ENCODE results near the gene GLIS1.

The GLIS1 gene

DNA sequence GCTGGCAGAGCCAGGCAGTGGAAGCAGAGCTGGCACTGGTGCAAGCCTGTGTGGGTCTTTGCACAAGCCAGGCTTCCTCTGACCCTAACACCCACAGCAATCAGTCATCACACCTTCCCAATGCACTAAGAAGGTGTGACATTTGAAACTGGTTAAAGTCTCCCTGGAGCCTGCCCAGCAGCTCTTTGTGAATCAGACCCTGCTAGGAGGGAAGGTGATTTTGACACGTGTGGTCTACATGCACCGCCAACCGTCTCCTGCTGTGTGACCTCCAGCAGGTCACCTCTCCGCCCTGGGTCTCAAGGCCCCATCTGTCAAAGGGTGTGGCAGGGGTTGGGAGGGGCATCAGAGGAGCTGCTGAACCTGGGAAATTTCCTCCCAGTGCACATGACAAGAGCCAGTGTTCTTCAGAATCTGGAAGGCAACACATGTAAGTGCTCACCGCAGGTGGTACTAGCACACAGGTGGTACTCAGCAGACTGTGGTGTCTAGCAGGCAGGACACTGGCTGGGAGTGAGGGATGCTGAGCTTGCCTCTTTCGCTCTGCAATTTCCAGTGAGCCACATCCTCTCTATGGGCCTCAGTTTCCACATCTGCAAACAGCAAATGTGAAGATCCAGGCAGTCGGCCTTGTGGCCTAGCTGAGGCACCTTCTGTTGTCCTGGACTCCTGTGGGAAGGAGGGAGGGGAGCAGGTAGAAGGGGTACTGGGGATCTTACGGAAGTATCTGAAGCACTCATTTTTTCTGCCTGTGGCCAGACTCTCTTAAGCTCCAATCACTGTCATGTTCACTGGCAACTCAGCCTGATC is 156.5 kb downstream of the GLIS1 start:
- no peak for DNase-seq (ENCODE audit: low read depth, low spot score)

GRCh38 chr1:53581476-53581875 is 157.5 kb downstream of the GLIS1 start:
- DNase-seq (ENCODE audit: low read depth, low spot score): no peak

- no peak for DNase-seq (ENCODE audit: low read depth, low spot score)
Observed at GRCh38 chr1:53580739-53581475, 158.1 kb downstream of the GLIS1 start.

- no peak for DNase-seq (ENCODE audit: low read depth, low spot score)
Observed at GRCh38 chr1:53580009-53580400, 159.0 kb downstream of the GLIS1 start.

DNA sequence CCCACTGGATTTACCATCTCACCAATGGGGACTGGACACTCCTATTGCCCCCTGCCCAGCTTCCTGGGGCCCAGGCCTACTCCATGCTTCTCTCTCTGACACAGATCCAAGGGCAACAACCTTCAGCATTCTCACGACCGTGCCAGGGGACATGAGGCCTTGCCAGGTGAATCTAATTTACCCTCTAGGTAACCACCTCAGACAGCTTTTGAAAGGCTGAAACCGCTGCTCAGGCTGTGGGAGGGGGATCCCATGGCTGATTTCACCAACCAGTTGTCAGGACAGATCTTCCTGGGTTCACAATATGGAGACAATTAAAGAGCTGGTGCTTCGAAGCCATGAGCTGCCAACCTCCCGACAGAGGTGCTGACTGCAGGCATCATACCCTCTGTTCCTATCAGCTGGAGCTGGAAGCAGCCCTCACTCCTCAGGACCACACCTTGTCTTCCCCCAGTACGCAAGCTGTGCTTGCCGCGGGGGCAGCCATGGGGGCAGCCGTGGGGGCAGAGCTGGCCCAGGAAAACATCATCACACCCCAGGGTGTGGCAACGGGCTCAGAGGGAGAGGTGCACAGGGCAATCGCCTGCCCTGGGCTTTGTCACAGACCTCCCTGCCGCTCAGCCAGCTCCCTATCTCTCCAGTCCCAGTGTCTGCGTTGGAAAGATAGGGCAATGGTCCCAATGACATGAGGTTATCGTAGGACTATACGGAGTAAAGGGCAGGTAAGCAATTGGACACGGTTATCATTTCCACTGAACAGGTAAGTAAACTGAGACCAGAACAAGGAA is 159.5 kb downstream of the GLIS1 start:
- no peak for DNase-seq (ENCODE audit: low read depth, low spot score)

GRCh38 chr1:53578358-53578757 is 160.6 kb downstream of the GLIS1 start:
- DNase-seq (ENCODE audit: low read depth, low spot score): no peak

GRCh38 chr1:53577761-53578100 is 161.2 kb downstream of the GLIS1 start:
- DNase-seq (ENCODE audit: low read depth, low spot score): no peak

- DNase-seq (ENCODE audit: low read depth, low spot score): no peak
Observed at GRCh38 chr1:53576866-53577760, 161.9 kb downstream of the GLIS1 start.

DNA sequence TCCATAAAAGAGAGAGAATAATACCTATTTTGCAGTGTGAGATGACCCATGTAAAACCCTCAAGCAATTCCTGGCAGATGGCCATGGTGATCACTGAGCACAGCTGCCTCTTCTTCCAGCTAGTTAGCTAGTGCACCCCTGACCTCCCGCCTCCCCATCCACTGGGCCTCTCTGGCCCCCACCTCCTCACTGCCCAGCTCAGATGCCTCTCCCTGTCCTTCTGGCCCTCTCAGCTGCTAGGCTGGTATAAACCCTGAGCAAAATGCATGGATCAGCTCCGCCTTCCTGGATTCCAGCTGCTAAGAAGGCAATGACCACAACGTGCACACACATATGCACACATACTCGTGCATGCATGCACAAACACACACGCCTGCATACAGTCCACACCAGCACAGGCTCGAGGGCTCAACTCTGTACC is 162.6 kb downstream of the GLIS1 start:
- DNase-seq (ENCODE audit: low read depth, low spot score): no peak

DNA sequence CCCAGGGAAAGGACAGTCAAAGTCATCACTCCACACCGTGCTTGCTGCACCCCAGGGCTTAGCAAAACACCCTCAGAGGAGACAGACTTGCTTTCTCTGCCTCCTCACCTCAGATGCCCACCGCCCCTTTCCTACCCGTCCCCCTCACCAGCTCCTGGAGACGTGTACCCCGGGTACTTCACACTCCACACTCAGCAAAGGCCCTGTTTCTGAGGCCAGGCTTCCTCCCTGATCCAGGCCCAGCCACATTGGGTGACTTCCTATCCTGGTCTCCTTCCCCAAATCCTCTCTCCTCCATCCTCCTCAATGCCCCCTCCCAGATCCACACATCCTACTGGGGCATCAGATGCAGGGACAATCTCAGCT is 163.0 kb downstream of the GLIS1 start:
- no peak for DNase-seq (ENCODE audit: low read depth, low spot score)

DNA sequence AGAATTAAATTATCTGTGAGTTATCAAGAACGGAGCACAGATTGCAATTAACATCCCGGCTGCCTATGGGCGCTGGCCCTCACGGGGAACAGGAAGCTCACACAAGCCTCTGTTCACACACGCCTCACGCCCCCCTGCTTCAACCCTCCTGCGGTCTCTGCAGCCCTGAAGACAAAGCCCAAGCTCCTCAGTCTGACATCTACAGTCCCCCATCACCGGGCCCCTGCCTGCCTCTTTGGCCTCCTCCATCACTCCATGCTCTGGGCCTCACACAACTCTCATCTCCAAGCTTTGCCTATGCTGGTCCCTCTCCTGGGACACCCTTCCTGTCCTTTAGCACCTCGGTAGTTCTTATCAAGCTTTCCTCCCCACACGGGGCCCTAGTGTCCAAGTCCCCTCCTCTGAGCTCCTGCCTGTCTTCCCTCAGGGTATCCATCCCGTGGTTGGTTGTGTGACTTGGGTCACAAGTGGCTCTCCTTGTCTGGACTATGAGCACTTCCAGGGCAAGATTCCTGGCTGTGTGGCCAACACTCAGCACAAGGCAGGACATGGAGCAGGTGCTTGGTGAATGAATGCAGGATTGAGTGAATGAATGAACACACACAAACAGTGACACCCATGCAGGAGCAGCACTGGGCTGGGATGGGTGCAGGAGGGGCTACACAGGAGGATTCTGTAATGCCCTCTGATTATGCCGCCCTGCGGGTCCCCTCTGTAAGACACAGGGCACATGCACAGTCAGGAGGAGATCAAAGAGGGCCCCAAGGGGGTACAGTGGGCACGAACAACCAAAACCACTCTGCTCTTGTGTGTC is 163.6 kb downstream of the GLIS1 start:
- DNase-seq (ENCODE audit: low read depth, low spot score): no peak

DNA sequence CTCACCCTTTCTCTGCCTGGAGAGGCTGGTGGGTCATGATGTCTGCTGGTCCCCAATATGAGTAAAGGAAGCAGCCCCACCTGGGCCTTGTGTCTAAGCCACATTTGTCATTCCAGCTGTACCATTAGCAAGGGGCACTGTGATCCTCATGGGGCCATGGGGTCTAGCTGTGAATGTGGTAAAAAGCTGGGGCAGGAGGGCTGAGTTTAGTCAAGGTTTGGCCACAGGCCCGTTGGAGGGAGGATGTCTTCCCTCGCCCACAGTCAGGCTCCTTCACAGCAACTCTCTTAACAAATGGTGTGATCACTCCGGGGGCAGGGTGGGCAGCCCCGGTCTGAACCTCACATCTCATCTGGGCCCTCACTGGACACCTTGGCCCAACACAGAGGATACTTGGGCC is 164.3 kb downstream of the GLIS1 start:
- no peak for DNase-seq (ENCODE audit: low read depth, low spot score)

DNA sequence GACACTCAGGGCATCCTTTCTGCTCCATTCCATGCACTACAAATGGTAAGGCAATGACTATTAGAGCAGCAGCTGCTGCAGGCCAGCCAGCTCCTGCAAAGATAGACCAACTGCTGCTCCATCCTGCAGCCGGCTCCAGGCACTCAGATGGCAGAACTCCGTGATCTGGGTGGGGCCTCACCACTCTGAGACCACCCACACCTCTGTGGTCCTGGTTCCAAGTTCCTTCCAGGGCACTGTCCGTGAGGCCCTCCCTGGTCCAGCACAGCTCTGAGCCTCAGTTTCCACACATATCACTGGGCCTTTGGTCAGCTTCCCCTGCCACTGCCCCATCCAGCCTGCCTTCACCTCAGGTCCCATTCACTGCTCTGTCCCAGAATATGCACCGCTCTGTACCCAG is 165.0 kb downstream of the GLIS1 start:
- DNase-seq (ENCODE audit: low read depth, low spot score): no peak

DNA sequence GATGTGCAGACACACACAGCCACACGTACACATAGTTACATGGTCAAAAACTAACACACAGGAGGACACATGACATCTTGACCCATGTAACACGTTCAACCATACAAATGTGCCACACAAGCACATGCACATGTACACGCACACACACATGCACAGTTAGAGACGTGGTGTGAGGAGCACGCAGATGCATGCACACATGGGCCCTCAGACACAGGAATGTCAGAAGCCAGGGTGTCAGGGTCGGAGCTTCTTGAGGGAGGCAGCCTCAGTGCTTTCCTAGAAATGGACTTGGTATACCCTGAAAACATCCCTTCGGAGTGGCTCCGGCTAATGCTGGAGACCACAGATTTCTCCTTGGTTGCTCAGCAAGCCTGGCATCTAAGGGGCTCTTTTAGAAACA is 165.4 kb downstream of the GLIS1 start:
- no peak for DNase-seq (ENCODE audit: low read depth, low spot score)

DNA sequence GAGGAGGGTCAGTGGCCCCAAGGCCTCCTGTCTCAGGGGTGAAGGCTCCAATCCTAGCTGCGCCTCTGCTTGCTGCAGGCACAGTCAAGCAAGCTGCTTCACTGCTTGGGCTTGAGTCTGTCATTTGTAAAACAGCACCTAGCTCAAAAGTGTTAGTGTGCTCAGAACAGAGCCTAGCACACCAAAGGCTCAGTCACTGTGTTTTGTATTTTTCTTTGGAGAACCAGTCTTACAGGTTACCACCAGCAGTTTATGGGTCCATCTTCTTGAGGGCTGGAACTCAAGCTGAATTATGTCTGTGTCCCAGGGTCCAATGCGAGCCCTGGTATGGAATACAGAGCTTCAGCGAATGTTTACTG is 166.2 kb downstream of the GLIS1 start:
- no peak for DNase-seq (ENCODE audit: low read depth, low spot score)

- no peak for DNase-seq (ENCODE audit: low read depth, low spot score)
Observed at GRCh38 chr1:53572065-53572814, 166.7 kb downstream of the GLIS1 start.

- no peak for DNase-seq (ENCODE audit: low read depth, low spot score)
Observed at GRCh38 chr1:53568540-53568939, 170.4 kb downstream of the GLIS1 start.

GRCh38 chr1:53567851-53568250 is 171.1 kb downstream of the GLIS1 start:
- no peak for DNase-seq (ENCODE audit: low read depth, low spot score)

DNA sequence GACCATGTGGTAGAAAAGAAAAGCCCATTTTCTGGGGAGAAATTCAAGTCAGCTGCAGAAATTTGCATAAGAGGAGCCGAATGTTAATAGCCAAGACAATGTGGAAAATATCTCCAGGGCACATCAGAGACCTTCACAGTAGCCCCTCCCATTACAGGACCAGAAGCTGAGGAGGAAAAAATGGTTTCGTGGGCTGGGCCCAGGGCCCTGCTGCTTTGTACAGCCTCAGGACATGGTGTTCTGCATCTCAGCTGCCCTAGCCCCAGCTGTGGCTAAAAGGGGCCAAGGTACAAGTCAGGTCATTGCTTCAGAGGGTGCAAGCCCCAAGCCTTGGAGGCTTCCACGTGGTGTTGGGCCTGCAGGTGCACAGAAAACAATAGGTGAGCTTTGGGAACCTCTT is 171.5 kb downstream of the GLIS1 start:
- no peak for DNase-seq (ENCODE audit: low read depth, low spot score)

DNA sequence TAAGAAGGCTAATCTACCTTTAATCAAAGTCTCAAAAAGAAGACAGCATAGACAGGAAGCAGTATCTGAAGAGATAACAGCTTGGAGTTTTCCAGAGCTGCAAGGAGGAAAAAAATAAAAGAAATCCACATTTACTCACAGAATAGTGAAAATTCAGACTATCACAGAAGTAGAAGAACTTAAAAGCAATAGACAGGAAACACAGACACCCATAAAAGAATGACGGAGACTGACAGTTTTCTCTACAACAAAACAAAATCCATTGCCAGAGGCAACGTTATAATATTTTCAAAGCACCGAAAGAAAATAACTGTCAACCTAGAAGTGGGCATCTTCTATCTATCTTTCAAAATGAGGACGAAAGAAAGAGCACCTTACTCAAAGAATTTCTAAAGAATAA is 175.4 kb downstream of the GLIS1 start:
- DNase-seq (ENCODE audit: low read depth, low spot score): no peak
